ENCODE measurements around the gene EXOC6B.

Gene EXOC6B

DNA sequence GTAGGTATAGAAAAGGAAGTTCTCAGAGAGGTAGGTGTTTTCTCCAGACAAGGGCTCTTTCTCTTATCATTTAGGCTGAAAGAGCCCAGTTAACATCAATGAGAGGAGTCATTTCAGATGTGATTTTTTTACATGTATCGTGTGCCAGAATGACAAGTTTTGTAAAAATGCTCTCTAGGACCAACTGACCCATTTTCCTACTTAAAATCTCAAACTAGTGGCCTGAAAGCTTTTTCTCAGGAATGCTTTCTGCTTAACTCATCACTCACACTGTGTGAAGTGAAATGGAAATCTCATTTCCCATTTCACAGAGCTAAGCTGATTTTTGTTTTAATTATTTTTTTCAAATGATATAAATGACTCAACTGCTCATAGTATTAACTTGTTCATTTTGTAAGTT is 549.5 kb downstream of the EXOC6B start:
- no peaks in the 10 kb centered on the region for H4K20me1 ChIP-seq (ENCODE audit: insufficient read depth, low read length)
- no peaks in the 10 kb centered on the region for H3K79me2 ChIP-seq (ENCODE audit: insufficient read depth, low read length)
- TF ChIP-seq EZH2 (IDR thresholded peaks at IDR 0.05; ENCODE audit: borderline replicate concordance, low read depth, low read length, severe bottlenecking): no peak
- TF ChIP-seq CTCF (IDR thresholded peaks at IDR 0.05; ENCODE audit: borderline replicate concordance, extremely low read depth, low read length, poor library complexity, severe bottlenecking): no peak
- no peaks in the 10 kb centered on the region for H3K36me3 ChIP-seq (ENCODE audit: insufficient read depth, low read length)
- H3K4me1 ChIP-seq (ENCODE audit: insufficient read depth, low read length): no peaks in the 10 kb centered on the region
- no peak for ATAC-seq (ENCODE audit: insufficient read depth, low read depth)
- no peaks in the 10 kb centered on the region for H3K9me3 ChIP-seq (ENCODE audit: insufficient read depth, low read length, severe bottlenecking)
- H3K4me2 ChIP-seq (ENCODE audit: insufficient read depth, low read length): no peak overlapping the region
- no peak for DNase-seq
- no peak overlapping the region for H3K4me3 ChIP-seq (ENCODE audit: low read depth in 1 of 2, low read length in 2 of 2)
- H2AFZ ChIP-seq (ENCODE audit: low read depth, low read length): no peak overlapping the region
- H3K27ac ChIP-seq (ENCODE audit: low read length): no peak overlapping the region
- no peaks in the 10 kb centered on the region for H3K27me3 ChIP-seq (ENCODE audit: insufficient read depth, low read length, poor library complexity)
- H3K9ac ChIP-seq (ENCODE audit: low read depth, low read length): no peak overlapping the region

DNA sequence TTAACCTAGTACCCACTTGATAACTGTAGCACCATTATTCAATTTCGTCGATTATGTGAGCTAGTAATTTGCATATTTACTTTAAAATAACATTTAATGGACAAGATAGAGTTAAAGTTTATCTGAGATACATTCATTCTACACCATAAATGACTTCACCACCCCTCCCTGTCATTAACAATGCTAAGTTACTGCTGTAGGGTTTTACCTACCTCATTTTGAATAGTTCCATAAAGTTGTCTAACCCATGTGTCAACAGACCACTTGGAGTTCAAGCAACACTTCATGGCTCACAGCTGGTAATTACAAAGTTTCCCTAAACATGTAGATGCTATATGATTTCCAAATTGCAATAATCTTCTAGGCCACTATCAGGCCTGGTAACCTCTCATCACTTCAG is 550.7 kb downstream of the EXOC6B start:
- no peak for TF ChIP-seq EZH2 (IDR thresholded peaks at IDR 0.05; ENCODE audit: borderline replicate concordance, low read depth, low read length, severe bottlenecking)
- TF ChIP-seq CTCF (IDR thresholded peaks at IDR 0.05; ENCODE audit: borderline replicate concordance, extremely low read depth, low read length, poor library complexity, severe bottlenecking): no peak
- ATAC-seq (ENCODE audit: insufficient read depth, low read depth) (no peak), DNase-seq (no peak)
- no peak overlapping the region for H2AFZ ChIP-seq (ENCODE audit: low read depth, low read length)
- no peaks in the 10 kb centered on the region for H3K4me1 ChIP-seq (ENCODE audit: insufficient read depth, low read length)
- no peaks in the 10 kb centered on the region for H4K20me1 ChIP-seq (ENCODE audit: insufficient read depth, low read length)
- H3K79me2 ChIP-seq (ENCODE audit: insufficient read depth, low read length): no peaks in the 10 kb centered on the region
- H3K27ac ChIP-seq (ENCODE audit: low read length): no peak overlapping the region
- H3K4me3 ChIP-seq (ENCODE audit: low read depth in 1 of 2, low read length in 2 of 2): no peak overlapping the region
- no peak overlapping the region for H3K4me2 ChIP-seq (ENCODE audit: insufficient read depth, low read length)
- H3K36me3 ChIP-seq (ENCODE audit: insufficient read depth, low read length): no peaks in the 10 kb centered on the region
- no peak overlapping the region for H3K9ac ChIP-seq (ENCODE audit: low read depth, low read length)
- H3K9me3 ChIP-seq (ENCODE audit: insufficient read depth, low read length, severe bottlenecking): no peaks in the 10 kb centered on the region
- H3K27me3 ChIP-seq (ENCODE audit: insufficient read depth, low read length, poor library complexity): no peaks in the 10 kb centered on the region

DNA sequence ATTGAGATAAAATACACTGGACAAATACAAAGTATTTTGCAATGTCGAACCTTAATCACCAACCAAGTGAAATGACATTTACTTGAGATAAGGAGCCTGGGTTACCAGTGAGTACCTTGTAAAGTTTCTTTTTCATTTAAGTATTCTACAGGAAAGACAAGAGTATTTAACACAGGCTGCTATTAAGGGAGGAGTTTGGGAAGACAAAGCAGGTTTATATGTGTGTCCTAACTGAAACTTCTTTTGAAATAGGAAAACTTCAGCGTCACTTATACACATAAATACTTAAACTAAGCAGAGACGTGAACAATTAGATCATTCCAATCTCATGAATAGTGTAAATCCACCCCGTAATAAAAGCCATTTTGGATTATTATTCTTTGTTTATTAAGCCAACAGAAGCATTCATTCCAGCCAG is 551.4 kb downstream of the EXOC6B start:
- no peak overlapping the region for H3K4me2 ChIP-seq (ENCODE audit: insufficient read depth, low read length)
- ATAC-seq (ENCODE audit: insufficient read depth, low read depth): no peak

More for the DNA sequence above, 551.4 kb downstream of the EXOC6B start:
- no peak overlapping the region for H3K27ac ChIP-seq (ENCODE audit: low read length)
- no peak for TF ChIP-seq EZH2 (IDR thresholded peaks at IDR 0.05; ENCODE audit: borderline replicate concordance, low read depth, low read length, severe bottlenecking)
- TF ChIP-seq CTCF (IDR thresholded peaks at IDR 0.05; ENCODE audit: borderline replicate concordance, extremely low read depth, low read length, poor library complexity, severe bottlenecking): no peak
- H3K36me3 ChIP-seq (ENCODE audit: insufficient read depth, low read length): no peaks in the 10 kb centered on the region
- no peaks in the 10 kb centered on the region for H3K27me3 ChIP-seq (ENCODE audit: insufficient read depth, low read length, poor library complexity)
- H2AFZ ChIP-seq (ENCODE audit: low read depth, low read length): no peak overlapping the region
- DNase-seq: no peak
- no peaks in the 10 kb centered on the region for H4K20me1 ChIP-seq (ENCODE audit: insufficient read depth, low read length)
- no peak overlapping the region for H3K9ac ChIP-seq (ENCODE audit: low read depth, low read length)
- H3K9me3 ChIP-seq (ENCODE audit: insufficient read depth, low read length, severe bottlenecking): no peaks in the 10 kb centered on the region
- H3K4me3 ChIP-seq (ENCODE audit: low read depth in 1 of 2, low read length in 2 of 2): no peak overlapping the region
- H3K4me1 ChIP-seq (ENCODE audit: insufficient read depth, low read length): no peaks in the 10 kb centered on the region
- no peaks in the 10 kb centered on the region for H3K79me2 ChIP-seq (ENCODE audit: insufficient read depth, low read length)
